PC-3 (cell line): Measurements from ENCODE around the gene TOGARAM2. TPM values are rescaled to one million over a fixed set of nuclear protein-coding genes. Genes with fewer than 3 reads are reported as not detected.

ENCODE experiments used
- ATAC-seq: fragments of 200-7000 bp; cut with Tn5 transposase; 2 replicates; pipeline ENCODE4 v1.9.1; 2020; ENCODE audit warnings: mild to moderate bottlenecking, moderate library complexity
- BruUV-seq: library from RNA; stranded (reverse); fragments of 400-500 nt; replicated peaks from 2 replicates; lab custom pipeline; 2021; lab: Mats Ljungman, UMichigan
- CTCF ChIA-PET: fragments of 300-600 bp; sonication (Branson Sonifier 250); formaldehyde crosslinking; loops from one replicate; lab custom pipeline; 2022; ENCODE audit warnings: antibody characterized with exemption; lab: Charles Lee
- POLR2A ChIA-PET: fragments of 300-600 bp; sonication (Branson Sonifier 250); formaldehyde crosslinking; loops from one replicate; lab custom pipeline; 2022; ENCODE audit warnings: antibody characterized with exemption; ENCODE audit not compliant: unreplicated experiment; lab: Charles Lee
- DNase-seq: peaks from one replicate; pipeline ENCODE4 v3.0.0-alpha.2; 2015
- H2AFZ ChIP-seq: fragments of 300-600 bp; sonication (generic); 2 replicates; pipeline ENCODE4 v1.6.0; 2016; ENCODE audit warnings: antibody characterized with exemption, low read length
- H3F3A ChIP-seq: fragments of 300-600 bp; sonication (generic); one replicate; pipeline ENCODE4 v1.6.0; 2017; ENCODE audit warnings: antibody characterized with exemption, low read length, control low read depth, mild to moderate bottlenecking; ENCODE audit not compliant: unreplicated experiment
- H3K27ac ChIP-seq: fragments of 300-600 bp; sonication (generic); 2 replicates; pipeline ENCODE4 v1.5.1; 2016; ENCODE audit warnings: mild to moderate bottlenecking, low read length
- H3K27me3 ChIP-seq: fragments of 300-600 bp; sonication (generic); 2 replicates; pipeline ENCODE4 v1.6.1; 2016; ENCODE audit warnings: low read length, mixed read lengths
- H3K36me3 ChIP-seq: fragments of 300-600 bp; sonication (generic); 2 replicates; pipeline ENCODE4 v1.6.1; 2016; ENCODE audit warnings: low read depth, mixed run types, low read length, mixed read lengths
- H3K4me1 ChIP-seq: fragments of 300-600 bp; sonication (generic); 2 replicates; pipeline ENCODE4 v1.5.1; 2016; ENCODE audit warnings: low read length; ENCODE audit not compliant: insufficient read depth
- H3K4me2 ChIP-seq: fragments of 300-600 bp; sonication (generic); 2 replicates; pipeline ENCODE4 v1.6.0; 2016; ENCODE audit warnings: low read length
- H3K4me3 ChIP-seq: fragments of 300-600 bp; sonication (generic); 2 replicates; pipeline ENCODE4 v1.5.1; 2016; ENCODE audit warnings: mild to moderate bottlenecking, low read length, mixed read lengths
- H3K79me2 ChIP-seq: fragments of 300-600 bp; sonication (generic); 2 replicates; pipeline ENCODE4 v1.6.1; 2017; ENCODE audit warnings: low read length, mixed read lengths
- H3K9ac ChIP-seq: fragments of 300-600 bp; sonication (generic); 2 replicates; pipeline ENCODE4 v1.6.0; 2016; ENCODE audit warnings: mild to moderate bottlenecking, low read length
- H3K9me2 ChIP-seq: fragments of 300-600 bp; sonication (generic); replicated peaks from 2 replicates; pipeline ENCODE4 v1.6.1; 2016; ENCODE audit warnings: mixed run types, low read length, mixed read lengths
- H3K9me3 ChIP-seq: fragments of 300-600 bp; sonication (generic); 2 replicates; pipeline ENCODE4 v1.6.1; 2016; ENCODE audit warnings: low read length, mixed read lengths
- H4K20me1 ChIP-seq: fragments of 300-600 bp; sonication (generic); 2 replicates; pipeline ENCODE4 v1.6.1; 2016; ENCODE audit warnings: low read length, mixed read lengths
- CTCF ChIP-seq: fragments of 300-600 bp; sonication (generic); conservative IDR thresholded peaks from 2 replicates; pipeline ENCODE4 v1.5.1; 2017; ENCODE audit warnings: antibody characterized with exemption, low read depth, mild to moderate bottlenecking, low read length
- EZH2 ChIP-seq: fragments of 300-600 bp; sonication (generic); IDR thresholded peaks from one replicate; pipeline ENCODE4 v1.6.1; 2017; ENCODE audit warnings: antibody characterized with exemption, mild to moderate bottlenecking, low read length; ENCODE audit not compliant: unreplicated experiment
- EZH2phosphoT487 ChIP-seq: fragments of 300-600 bp; sonication (generic); IDR thresholded peaks from 2 replicates; pipeline ENCODE4 v1.6.1; 2018; ENCODE audit warnings: mild to moderate bottlenecking, antibody characterized with exemption, low read length, borderline replicate concordance
- intact Hi-C: fragments of 100-400 bp; cut with micrococcal nuclease; formaldehyde crosslinking; loops from 2 replicates; pipeline ENCODE4 v1.9.0; 2023
- total RNA-seq: library from RNA; depleted of rRNA; stranded (reverse); fragments of >200 nt; gene quantifications from 2 replicates; pipeline ENCODE4 v1.2.3, GENCODE V29; 2014

TOGARAM2 gene
- total RNA-seq, 1 experiment from 2014 or later = not detected

- ChIA-PET CTCF (no interaction called here), POLR2A (interaction anchor here (0.5 kb wide), 1 partner anchor 34 kb away, joined by 3 read pairs; no protein-coding TSS in a partner anchor)
- H3F3A ChIP-seq = no peaks in the 10 kb centered on the region
- H3K27ac ChIP-seq = no peak overlapping the region
- no TSS peak for BruUV-seq
- H4K20me1 ChIP-seq = no peaks in the 10 kb centered on the region
- no peaks in the 10 kb centered on the region for H3K9me3 ChIP-seq
- H3K4me3 ChIP-seq = no peak overlapping the region
- TF ChIP-seq EZH2phosphoT487 = no peak
- TF ChIP-seq CTCF = peak; percentile 29; the same call in 1 of the 2 replicates
- no peak overlapping the region for H3K9ac ChIP-seq
- H3K4me2 ChIP-seq = no peak overlapping the region
- no peaks in the 10 kb centered on the region for H3K27me3 ChIP-seq
- H3K9me2 ChIP-seq = no peaks in the 10 kb centered on the region
- H3K36me3 ChIP-seq = no peaks in the 10 kb centered on the region
- H3K79me2 ChIP-seq = no peaks in the 10 kb centered on the region
- intact Hi-C loops = loop anchor here (1.0 kb wide), 1 partner anchor 55 kb away; no protein-coding TSS in a partner anchor
- H2AFZ ChIP-seq = no peak overlapping the region
- ATAC-seq (0 out of 2 replicates have a peak, but pooled peaks have one; percentile 18), DNase-seq (peak; percentile 33)
- peaks cover 15% of the 10 kb centered on the region for H3K4me1 ChIP-seq
Measured at GRCh38 chr2:29013057-29013780, 32.1 kb downstream of the TOGARAM2 start.

GRCh38 chr2:29014331-29014730, 33.2 kb downstream of the TOGARAM2 start:
- H3F3A ChIP-seq = no peaks in the 10 kb centered on the region
- H3K4me2 ChIP-seq = peak overlapping the region; percentile 30
- no TSS peak for BruUV-seq
- TF ChIP-seq CTCF (no peak), EZH2phosphoT487 (no peak), EZH2 (no peak)
- H3K27me3 ChIP-seq = no peaks in the 10 kb centered on the region
- peaks cover 15% of the 10 kb centered on the region for H3K4me1 ChIP-seq
- no peaks in the 10 kb centered on the region for H3K36me3 ChIP-seq
- peak overlapping the region; percentile 23; the same call in 1 of the 2 replicates for H3K27ac ChIP-seq
- H3K79me2 ChIP-seq = no peaks in the 10 kb centered on the region
- no peak for DNase-seq
- intact Hi-C loops = no loop called here
- H4K20me1 ChIP-seq = no peaks in the 10 kb centered on the region
- H3K9me3 ChIP-seq = no peaks in the 10 kb centered on the region
- H3K4me3 ChIP-seq = no peak overlapping the region
- ChIA-PET POLR2A (no interaction called here), CTCF (no interaction called here)
- peak; percentile 4; the same call in 1 of the 2 replicates for ATAC-seq
- H2AFZ ChIP-seq = peak overlapping the region; percentile 50; the same call in 1 of the 2 replicates
- H3K9me2 ChIP-seq = no peaks in the 10 kb centered on the region
- H3K9ac ChIP-seq = no peak overlapping the region
